Heart right ventricle (tissue), 16 donors: ENCODE measurements around the gene TRIP13. TPM values are rescaled to one million over a fixed set of nuclear protein-coding genes. Genes with fewer than 3 reads are reported as not detected.

Experiments
- ATAC-seq, 8 donors: fragments of 200-7000 bp; cut with Tn5 transposase; one replicate each; pipeline ENCODE4 v1.9.1; 2020; ENCODE audit warnings: mild to moderate bottlenecking in 8 of 8, moderate library complexity in 8 of 8, moderate number of reproducible peaks in 1 of 8
- DNase-seq, 2 donors: peaks; one replicate each; pipeline ENCODE4 v3.0.0-alpha.2; 2020
- H3K27ac ChIP-seq, 10 donors: fragments of 200-600 bp; sonication (generic) in 2 of 10; one replicate each; pipeline versions ENCODE4 v1.5.0 to v1.8.0; 2020 to 2022; ENCODE audit warnings: mild to moderate bottlenecking in 3 of 10
- H3K27me3 ChIP-seq, 7 donors: fragments of 200-600 bp; one replicate each; pipeline ENCODE4 v1.8.0; 2021 to 2022; ENCODE audit warnings: mild to moderate bottlenecking in 2 of 7
- H3K36me3 ChIP-seq, 9 donors: fragments of 200-600 bp; sonication (generic) in 1 of 9; one replicate each; pipeline versions ENCODE4 v1.5.0 to v1.8.0; 2020 to 2022; ENCODE audit warnings: mild to moderate bottlenecking in 2 of 9
- H3K4me1 ChIP-seq, 9 donors: fragments of 200-600 bp; sonication (generic) in 1 of 9; one replicate each; pipeline versions ENCODE4 v1.5.0 to v1.8.0; 2020 to 2022; ENCODE audit warnings: mild to moderate bottlenecking in 4 of 9
- H3K4me3 ChIP-seq, 10 donors: fragments of 200-600 bp; sonication (generic) in 2 of 10; one replicate each; pipeline versions ENCODE4 v1.5.0 to v1.8.0; 2020 to 2022; ENCODE audit warnings: mild to moderate bottlenecking in 7 of 10, moderate library complexity in 2 of 10
- H3K9me3 ChIP-seq, 11 donors: fragments of 200-600 bp in 10 of 11; sonication (generic) in 2 of 11; one replicate each; pipeline versions ENCODE4 v1.5.0 to v1.8.0; 2013 to 2022; ENCODE audit warnings: mild to moderate bottlenecking in 2 of 11, control low read depth in 1 of 11, moderate library complexity in 1 of 11
- CTCF ChIP-seq, 9 donors: fragments of 200-600 bp; sonication (generic) in 2 of 9; IDR thresholded peaks; one replicate each; pipeline versions ENCODE4 v1.5.0 to v1.8.0; 2021 to 2022; ENCODE audit warnings: antibody characterized with exemption in 9 of 9, mild to moderate bottlenecking in 5 of 9, moderate library complexity in 1 of 9
- WGBS, 2 donors: extraction: QIAGEN DNeasy Blood & Tissue Kit; methylation state at CpG; one replicate each; pipeline ENCODE4 v1.1.7; 2013; ENCODE audit warnings: inconsistent platforms in 1 of 2; 5-methylcytosine and 5-hydroxymethylcytosine counted together
- intact Hi-C, 10 donors: fragments of 100-400 bp; cut with DNase I; formaldehyde crosslinking; loops; one replicate each; pipeline versions ENCODE4 v1.11.1 to v1.14.2; 2022
- polyA plus RNA-seq, 2 donors: library from polyadenylated mRNA; stranded (reverse); fragments of 200-250 nt; gene quantifications; one replicate each; pipeline ENCODE4 v1.2.3, GENCODE V29; 2013
- total RNA-seq, 10 donors: library from RNA; stranded (reverse); fragmentation: NEBNext Ultra II Directional in 3 of 10; extraction: Animal tissue kit (Norgen Biotek cat#: 25700) in 3 of 10; gene quantifications; one replicate each; pipeline versions ENCODE4 v1.2.1 to v1.2.4, GENCODE V29; 2021 to 2023
- donor health status: Arrhythmogenic right ventricular cardiomyopathy.
- donor health status: ischemic (EF 13 %, LVEDD 7.1; RV severe dilation, severe dysfunction).
- donor health status: healthy with polysubstance abuse.
- donor health status: DM: no; HTN: yes; CAD: no.
- donor health status: DM: no; HTN: no; CAD: no.
- donor health status: ischemic (EF 25% LVEDD 6.9; RV normal size, moderate dysfunction).
- donor health status: ischemic (EF 25% LVEDD 5.7; RV mildly dilated, moderate dysfunction).
- donor health status: healthy.
- donor health status: DM: yes; HTN: yes; CAD: no.
- donor health status: Ischemic cardiomyopathy.
- donor health status: ischemic (EF 35%, LVEDD 5.7; RV mildly dilated, moderate dysfunction).
- donor health status: nonischemic (EF 11% LVEDD 7.7; RV severe dilation, severe dysfunction).
- donor health status: DM: yes; HTN: yes; CAD: no.
- donor health status: PGD.
- donor health status: ischemic (EF 29% LVEDD 5.4; RV normal size, mild dysfunction).
- donor health status: nonischemic (EF 23%, LVEDD 6.1; RV moderate dilation, normal function).

TRIP13 gene
- total and polyA plus RNA-seq, 12 donors: 0.22 to 2.8 (median 0.86) TPM; not detected in 1

GRCh38 chr5:886716-887325, 5.9 kb upstream of the TRIP13 start:
- 91 to 92% methylated on average over 26 of the region's 26 CpGs for WGBS, 2 donors
- peaks cover 0 to 97% (median 45%) of the 10 kb centered on the region in 9 donors for H3K36me3 ChIP-seq
- DNase-seq: no peak
- H3K4me1 ChIP-seq: peaks cover 2 to 25% (median 14%) of the 10 kb centered on the region in 9 donors
- no peak for ATAC-seq
- no peak overlapping the region for H3K27ac ChIP-seq
- intact Hi-C loops: no loop called here
- H3K27me3 ChIP-seq: no peaks in the 10 kb centered on the region
- no peak for TF ChIP-seq CTCF (IDR thresholded peaks at IDR 0.05)
- H3K4me3 ChIP-seq: no peak overlapping the region
- H3K9me3 ChIP-seq: no peaks in the 10 kb centered on the region

GRCh38 chr5:887947-888637, 4.6 kb upstream of the TRIP13 start:
- Histone ChIP-seq H3K4me3 (no peak overlapping the region), H3K27me3 (no peaks in the 10 kb centered on the region), H3K9me3 (no peaks in the 10 kb centered on the region), H3K4me1 (peaks cover 2 to 31% (median 18%) of the 10 kb centered on the region in 9 donors), H3K36me3 (peaks cover 0 to 84% (median 45%) of the 10 kb centered on the region in 9 donors), H3K27ac (no peak overlapping the region)
- DNase-seq (no peak), ATAC-seq (no peak)
- intact Hi-C loops: no loop called here
- 86 to 90% methylated on average over 14 of the region's 14 CpGs for WGBS, 2 donors
- TF ChIP-seq CTCF (IDR thresholded peaks at IDR 0.05): no peak

- Histone ChIP-seq H3K9me3 (no peaks in the 10 kb centered on the region), H3K27ac (no peak overlapping the region), H3K4me3 (no peak overlapping the region), H3K36me3 (peaks cover 0 to 79% (median 42%) of the 10 kb centered on the region in 9 donors), H3K4me1 (peaks cover 2 to 36% (median 24%) of the 10 kb centered on the region in 9 donors), H3K27me3 (no peaks in the 10 kb centered on the region)
- DNase-seq: no peak
- 94 to 97% methylated on average over 11 of the region's 11 CpGs for WGBS, 2 donors
- intact Hi-C loops: no loop called here
- ATAC-seq: no peak
- no peak for TF ChIP-seq CTCF (IDR thresholded peaks at IDR 0.05)
Observed at GRCh38 chr5:888638-889035, 4.0 kb upstream of the TRIP13 start.

GRCh38 chr5:889075-889710, 3.5 kb upstream of the TRIP13 start:
- intact Hi-C loops: no loop called here
- Histone ChIP-seq H3K4me3 (no peak overlapping the region), H3K9me3 (no peaks in the 10 kb centered on the region), H3K4me1 (peaks cover 2 to 36% (median 27%) of the 10 kb centered on the region in 9 donors), H3K27ac (no peak overlapping the region), H3K27me3 (no peaks in the 10 kb centered on the region), H3K36me3 (peaks cover 0 to 73% (median 37%) of the 10 kb centered on the region in 9 donors)
- no peak for TF ChIP-seq CTCF (IDR thresholded peaks at IDR 0.05)
- DNase-seq: no peak
- 96 to 97% methylated on average over 15 of the region's 15 CpGs for WGBS, 2 donors
- no peak for ATAC-seq
